ENCODE results near the gene CXXC5. TPM values are rescaled to one million over a fixed set of nuclear protein-coding genes. Genes with fewer than 3 reads are reported as not detected.

The CXXC5 gene
- total RNA-seq, 2 donors from 2014 or later = 58.5 to 62.5 TPM

DNA sequence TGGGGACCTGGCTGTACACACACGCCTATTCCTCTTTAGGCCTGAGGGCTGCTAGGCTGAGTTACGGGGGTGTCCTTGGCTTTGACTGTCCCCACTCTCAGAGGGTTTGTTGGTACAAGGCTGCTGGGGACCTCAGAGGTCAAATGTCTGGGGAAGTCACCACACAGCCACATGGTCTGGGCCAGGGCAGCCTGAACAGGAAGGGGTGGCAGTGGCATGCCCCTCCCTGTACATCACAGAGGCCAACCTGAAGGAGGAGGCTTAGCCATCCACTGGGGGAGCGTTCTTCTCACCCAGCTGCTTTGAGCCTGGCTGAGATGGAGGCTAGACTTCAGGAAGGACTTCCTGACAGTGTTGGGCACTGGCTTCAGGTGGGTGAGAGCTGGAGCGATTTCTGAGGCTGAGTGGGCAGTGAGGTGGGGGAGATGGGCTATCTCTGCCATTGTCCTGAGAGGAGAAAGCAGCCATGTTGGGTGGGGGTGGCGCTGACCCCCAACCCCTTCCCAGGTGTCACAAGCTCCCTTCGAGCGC is 36.3 kb downstream of the CXXC5 start:
- no peak overlapping the region for H3K4me3 ChIP-seq
- peak overlapping the region in 1 of 2 donors; percentile 43 for H3K27ac ChIP-seq
- TF ChIP-seq, protein P1, sequence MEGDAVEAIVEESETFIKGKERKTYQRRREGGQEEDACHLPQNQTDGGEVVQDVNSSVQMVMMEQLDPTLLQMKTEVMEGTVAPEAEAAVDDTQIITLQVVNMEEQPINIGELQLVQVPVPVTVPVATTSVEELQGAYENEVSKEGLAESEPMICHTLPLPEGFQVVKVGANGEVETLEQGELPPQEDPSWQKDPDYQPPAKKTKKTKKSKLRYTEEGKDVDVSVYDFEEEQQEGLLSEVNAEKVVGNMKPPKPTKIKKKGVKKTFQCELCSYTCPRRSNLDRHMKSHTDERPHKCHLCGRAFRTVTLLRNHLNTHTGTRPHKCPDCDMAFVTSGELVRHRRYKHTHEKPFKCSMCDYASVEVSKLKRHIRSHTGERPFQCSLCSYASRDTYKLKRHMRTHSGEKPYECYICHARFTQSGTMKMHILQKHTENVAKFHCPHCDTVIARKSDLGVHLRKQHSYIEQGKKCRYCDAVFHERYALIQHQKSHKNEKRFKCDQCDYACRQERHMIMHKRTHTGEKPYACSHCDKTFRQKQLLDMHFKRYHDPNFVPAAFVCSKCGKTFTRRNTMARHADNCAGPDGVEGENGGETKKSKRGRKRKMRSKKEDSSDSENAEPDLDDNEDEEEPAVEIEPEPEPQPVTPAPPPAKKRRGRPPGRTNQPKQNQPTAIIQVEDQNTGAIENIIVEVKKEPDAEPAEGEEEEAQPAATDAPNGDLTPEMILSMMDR (IDR thresholded peaks at IDR 0.05) = no peak
- H3K27me3 ChIP-seq (replicated peaks; ENCODE audit: insufficient read depth) = no peaks in the 10 kb centered on the region
- H3K36me3 ChIP-seq = peaks cover 21% of the 10 kb centered on the region
- DNase-seq (ENCODE audit: low spot score) (no peak), ATAC-seq (ENCODE audit: insufficient number of reproducible peaks, low FRiP score, low read depth) (no peak)
- H3K4me1 ChIP-seq (ENCODE audit: control insufficient read depth in 1 of 2, low read depth in 2 of 2) = peaks cover 11 to 45% of the 10 kb centered on the region in 2 donors
- no peaks in the 10 kb centered on the region for H3K9me3 ChIP-seq

DNA sequence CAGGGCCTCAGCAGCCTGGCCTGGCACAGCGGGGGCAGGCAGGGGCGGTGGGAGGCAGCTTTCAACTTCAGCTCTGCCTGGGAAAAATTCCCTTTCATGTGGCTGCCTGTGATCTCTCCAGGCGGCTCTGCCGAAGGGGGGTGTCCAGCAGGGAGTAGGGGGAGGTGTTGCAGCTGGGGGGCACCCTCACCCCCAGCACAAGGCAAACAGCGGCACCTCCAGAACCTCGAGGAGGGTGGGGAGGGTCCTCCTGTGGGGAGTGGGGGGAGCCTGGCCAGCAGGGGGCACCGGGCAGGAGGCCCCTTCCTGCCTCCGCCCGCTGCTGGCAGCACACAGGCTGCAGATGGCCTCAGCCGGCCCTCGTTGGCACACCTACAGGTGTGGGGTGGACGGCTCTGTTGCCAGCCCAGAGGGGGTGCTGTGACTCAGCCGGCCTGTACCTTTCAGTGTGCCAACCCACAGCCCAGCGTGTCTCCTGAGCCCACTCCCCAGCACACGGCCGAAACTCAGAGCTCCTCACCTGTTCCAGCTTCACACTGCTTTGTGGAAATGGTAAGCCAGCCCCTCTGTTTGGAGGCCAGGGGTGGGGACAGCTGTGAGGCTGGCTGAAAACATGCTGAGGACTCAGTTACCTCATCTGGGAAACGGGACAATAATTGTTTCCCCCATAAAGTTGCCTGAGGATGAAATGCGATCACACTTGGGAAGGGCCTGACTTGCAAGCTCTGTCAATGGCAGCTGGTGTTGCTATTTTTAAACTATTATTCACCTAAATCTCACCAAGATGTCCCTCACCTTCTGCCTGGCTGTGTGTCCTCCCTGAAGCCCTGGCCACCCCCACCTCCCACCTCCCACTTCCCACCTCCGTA is 37.0 kb downstream of the CXXC5 start:
- peak overlapping the region in 1 of 2 donors; percentile 43 for H3K27ac ChIP-seq
- no peak overlapping the region for H3K4me3 ChIP-seq
- ATAC-seq (ENCODE audit: insufficient number of reproducible peaks, low FRiP score, low read depth) = no peak
- DNase-seq (ENCODE audit: low spot score) = no peak
- H3K27me3 ChIP-seq (replicated peaks; ENCODE audit: insufficient read depth) = no peaks in the 10 kb centered on the region
- TF ChIP-seq, protein P1 (IDR thresholded peaks at IDR 0.05) = peak; percentile 29
- peaks cover 14 to 49% of the 10 kb centered on the region in 2 donors for H3K4me1 ChIP-seq (ENCODE audit: control insufficient read depth in 1 of 2, low read depth in 2 of 2)
- no peaks in the 10 kb centered on the region for H3K9me3 ChIP-seq
- H3K36me3 ChIP-seq = peaks cover 21% of the 10 kb centered on the region

DNA sequence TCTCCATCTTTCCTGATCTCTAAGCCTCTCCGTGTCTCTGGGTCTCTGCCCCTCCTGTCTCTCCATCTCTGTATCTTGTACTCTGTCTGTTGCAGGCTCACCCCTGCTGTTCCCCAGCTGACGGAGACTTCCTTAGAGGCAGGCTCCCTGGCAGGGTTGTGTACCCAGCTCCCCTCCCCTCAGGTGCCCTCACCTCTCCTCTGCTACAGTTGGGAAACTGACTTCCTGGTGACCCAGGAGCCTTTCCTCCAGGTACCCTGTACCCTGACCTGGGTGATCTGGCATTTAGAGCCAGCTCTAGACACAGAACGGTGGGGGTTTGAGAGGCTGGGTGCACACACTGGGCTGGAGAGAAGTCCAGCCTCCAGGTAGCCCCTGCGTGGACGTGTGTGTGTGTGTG is 37.7 kb downstream of the CXXC5 start:
- peaks cover 14% of the 10 kb centered on the region for H3K36me3 ChIP-seq
- H3K27me3 ChIP-seq (replicated peaks; ENCODE audit: insufficient read depth) = no peaks in the 10 kb centered on the region
- peaks cover 19 to 57% of the 10 kb centered on the region in 2 donors for H3K4me1 ChIP-seq (ENCODE audit: control insufficient read depth in 1 of 2, low read depth in 2 of 2)
- no peak for DNase-seq (ENCODE audit: low spot score)
- TF ChIP-seq, protein P1 (IDR thresholded peaks at IDR 0.05) = no peak
- peak overlapping the region in 1 of 2 donors; percentile 43 for H3K27ac ChIP-seq
- H3K4me3 ChIP-seq = no peak overlapping the region
- no peak for ATAC-seq (ENCODE audit: insufficient number of reproducible peaks, low FRiP score, low read depth)
- H3K9me3 ChIP-seq = no peaks in the 10 kb centered on the region

DNA sequence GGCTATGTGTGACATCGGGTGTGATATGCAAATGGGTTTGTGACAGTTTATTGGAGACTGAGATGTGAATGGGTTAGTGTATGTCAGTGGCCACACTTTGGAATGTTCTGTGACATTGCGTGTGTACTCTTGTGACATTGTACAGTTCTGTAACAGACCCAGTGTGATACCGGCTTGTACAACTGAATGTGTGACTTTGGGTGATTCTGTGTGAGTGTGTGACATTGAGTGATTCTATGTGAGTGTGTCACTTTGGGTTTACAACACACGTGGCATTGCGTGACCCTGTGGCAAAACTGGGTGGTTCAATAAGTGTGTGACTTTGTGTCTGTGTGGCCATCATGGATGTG is 38.2 kb downstream of the CXXC5 start:
- peaks cover 10% of the 10 kb centered on the region for H3K36me3 ChIP-seq
- H3K27ac ChIP-seq = no peak overlapping the region
- no peaks in the 10 kb centered on the region for H3K27me3 ChIP-seq (replicated peaks; ENCODE audit: insufficient read depth)
- peaks cover 19 to 58% of the 10 kb centered on the region in 2 donors for H3K4me1 ChIP-seq (ENCODE audit: control insufficient read depth in 1 of 2, low read depth in 2 of 2)
- TF ChIP-seq, protein P1 (IDR thresholded peaks at IDR 0.05) = no peak
- no peak overlapping the region for H3K4me3 ChIP-seq
- H3K9me3 ChIP-seq = no peaks in the 10 kb centered on the region
- DNase-seq (ENCODE audit: low spot score) = no peak
- ATAC-seq (ENCODE audit: insufficient number of reproducible peaks, low FRiP score, low read depth) = no peak

DNA sequence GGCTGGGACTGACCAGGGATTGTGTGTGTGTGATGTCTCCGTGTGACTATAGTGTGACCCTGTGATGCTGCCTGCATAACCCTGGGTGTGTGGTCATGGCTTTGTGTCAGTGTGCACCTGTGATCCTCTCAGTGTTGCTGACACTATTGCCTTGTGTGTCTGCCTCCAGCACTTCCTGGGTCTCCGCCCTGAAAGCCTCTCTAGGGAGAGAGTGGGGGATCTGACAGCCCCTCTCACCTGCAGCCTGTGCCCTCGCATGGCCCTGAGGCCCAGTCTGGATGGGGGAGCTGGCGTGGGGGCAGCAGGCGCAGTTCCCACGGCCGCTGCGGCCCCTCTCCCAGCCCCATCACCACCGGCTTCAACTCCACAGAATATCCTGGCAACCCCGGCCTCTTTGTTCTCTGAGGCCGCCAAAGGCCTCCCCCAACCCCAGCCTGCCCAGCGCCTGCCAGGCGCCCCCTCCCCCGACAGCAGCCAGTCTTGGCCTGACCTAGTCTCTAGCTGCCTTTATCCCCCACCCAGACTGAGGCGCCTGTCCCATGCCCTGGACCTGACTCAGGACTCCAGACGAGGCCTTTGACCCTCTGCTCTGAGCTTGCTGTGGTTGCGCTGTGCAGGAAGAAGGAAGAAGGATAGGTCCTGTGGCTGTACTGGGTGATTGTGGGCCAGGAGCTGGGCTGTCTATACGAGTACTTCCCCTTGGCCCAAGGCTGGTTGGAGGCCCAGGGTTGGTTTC is 38.7 kb downstream of the CXXC5 start:
- peaks cover 7% of the 10 kb centered on the region for H3K36me3 ChIP-seq
- ATAC-seq (ENCODE audit: insufficient number of reproducible peaks, low FRiP score, low read depth) (no peak), DNase-seq (ENCODE audit: low spot score) (no peak)
- H3K27ac ChIP-seq = peak overlapping the region; percentile 48 to 66
- TF ChIP-seq, protein P1 (IDR thresholded peaks at IDR 0.05) = no peak
- H3K4me1 ChIP-seq (ENCODE audit: control insufficient read depth in 1 of 2, low read depth in 2 of 2) = peaks cover 19 to 58% of the 10 kb centered on the region in 2 donors
- no peaks in the 10 kb centered on the region for H3K9me3 ChIP-seq
- H3K27me3 ChIP-seq (replicated peaks; ENCODE audit: insufficient read depth) = no peaks in the 10 kb centered on the region
- H3K4me3 ChIP-seq = no peak overlapping the region

Measured in thoracic aorta (tissue), 2 donors.